Activated CD4-positive, alpha-beta T cell treated with anti-CD3 and anti-CD28 coated beads, Interleukin-2, Interleukin-6, amounts not matched to agents 100 ng/mL and 50 ng/mL, durations not matched to agents 16 hours and 8 hours (primary cell): ENCODE results near the gene PRLR.
"Not testable (repeated sequence)": the region's sequence is repeated elsewhere in the genome, so short reads cannot be mapped to it uniquely, and the experiment has no call there.

Experiments
- DNase-seq: peaks from one replicate; pipeline ENCODE4 v3.0.0-alpha.2; 2020

Gene PRLR

GRCh38 chr5:35194635-35195471 is 35.4 kb downstream of the PRLR start:
- DNase-seq, result no peak

DNA sequence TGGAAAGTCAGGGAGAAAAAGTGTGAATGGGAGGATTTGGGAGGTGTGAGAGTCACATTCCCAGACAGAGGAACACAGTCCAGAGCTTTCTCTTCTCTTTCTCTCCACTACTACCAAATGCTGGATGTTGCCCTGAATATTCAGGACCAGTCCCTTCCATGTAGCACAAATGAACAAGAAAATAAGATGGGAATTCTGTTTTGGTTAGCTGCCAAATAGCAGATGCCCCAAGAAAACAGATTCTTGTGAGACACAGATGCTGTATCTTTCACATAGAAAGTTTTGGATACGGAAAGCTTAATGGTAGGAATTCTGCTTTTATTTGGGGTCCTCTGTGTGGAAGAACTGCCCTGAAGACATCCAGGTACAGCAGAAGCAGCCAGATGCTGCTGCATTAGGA is 37.8 kb downstream of the PRLR start:
- no peak for DNase-seq

DNA sequence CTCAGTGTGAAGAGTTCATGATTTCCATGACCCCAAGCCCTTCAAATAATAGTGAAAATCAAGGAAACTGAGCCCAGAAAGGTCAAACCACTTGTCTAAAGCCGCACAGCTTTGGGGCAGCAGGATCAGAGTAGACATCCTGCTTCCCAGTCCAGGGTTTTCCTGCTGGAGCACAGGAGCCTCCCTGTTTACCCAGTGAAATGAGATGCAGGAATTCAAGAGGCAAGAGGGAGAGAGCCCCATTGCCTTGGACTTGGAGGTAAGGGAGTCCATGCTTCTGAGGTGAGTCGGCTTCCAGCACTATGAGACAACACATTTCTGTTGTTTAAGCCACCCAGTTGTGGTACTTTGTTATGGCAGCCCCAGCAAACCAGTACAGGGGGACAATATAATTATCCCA is 40.5 kb downstream of the PRLR start:
- not testable (repeated sequence) for DNase-seq

DNA sequence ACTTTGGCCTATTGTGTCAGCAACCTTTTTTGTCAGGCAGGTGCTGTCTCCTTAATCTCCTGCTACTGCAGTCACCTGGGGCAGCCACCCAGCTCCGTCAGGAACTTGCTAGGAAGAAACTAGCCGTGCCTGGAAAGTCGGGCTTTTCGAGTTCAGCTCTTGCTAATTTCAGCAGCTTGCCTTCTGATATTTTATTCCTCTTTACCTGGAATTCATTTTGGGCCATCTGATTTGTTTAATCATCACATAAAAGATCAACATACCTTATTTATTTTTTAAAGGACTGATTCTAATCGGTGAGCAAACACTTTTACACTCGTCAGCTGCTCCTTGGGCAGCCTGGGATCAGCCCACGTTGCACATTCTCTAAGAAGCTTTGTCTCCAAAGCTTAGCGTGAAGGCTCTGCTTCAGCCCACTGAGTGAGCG is 42.2 kb downstream of the PRLR start:
- DNase-seq, result no peak

- not testable (repeated sequence) for DNase-seq
These were observed 42.7 kb downstream of the PRLR start for GRCh38 chr5:35187621-35188020.

DNA sequence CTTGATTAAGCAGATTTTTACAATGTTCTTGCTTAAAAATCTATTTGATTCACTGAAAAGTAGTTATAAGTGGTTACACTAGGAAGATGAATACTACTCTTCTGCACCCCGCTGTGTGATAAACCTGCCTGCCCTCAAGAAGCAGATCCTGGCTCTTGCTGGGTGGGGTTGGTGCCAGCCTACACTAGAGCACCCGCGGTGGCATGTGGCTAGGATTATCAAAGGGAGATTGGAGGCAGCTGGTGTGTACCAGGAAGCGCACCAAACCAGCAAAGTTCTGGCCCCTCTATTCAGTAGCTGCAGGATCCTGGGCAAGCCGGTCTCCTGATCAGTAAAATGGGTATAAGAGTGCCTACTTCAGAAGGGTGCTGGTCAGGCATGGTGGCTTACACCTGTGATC is 43.5 kb downstream of the PRLR start:
- no peak for DNase-seq

- no peak for DNase-seq
These were observed 44.8 kb downstream of the PRLR start for GRCh38 chr5:35185518-35185917.

DNA sequence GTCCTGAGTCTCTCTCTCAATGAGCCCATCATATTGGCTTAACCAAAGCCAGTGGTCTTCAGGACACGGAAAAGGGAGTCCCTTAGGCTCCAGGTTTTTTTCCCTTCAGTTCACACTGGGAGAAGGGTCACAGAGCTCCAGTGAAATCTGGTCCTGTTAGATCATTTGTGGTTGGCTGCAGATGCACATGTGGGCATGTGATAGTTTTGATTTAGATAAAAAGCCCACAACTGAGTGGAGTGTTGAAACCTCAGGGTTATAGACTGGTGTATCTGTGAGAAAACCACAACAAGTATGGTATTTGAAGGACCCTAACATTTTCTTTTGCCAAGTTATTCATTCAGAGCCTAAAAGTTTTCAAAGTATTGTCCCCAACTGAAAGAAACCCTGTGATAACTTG is 46.7 kb downstream of the PRLR start:
- no peak for DNase-seq

DNA sequence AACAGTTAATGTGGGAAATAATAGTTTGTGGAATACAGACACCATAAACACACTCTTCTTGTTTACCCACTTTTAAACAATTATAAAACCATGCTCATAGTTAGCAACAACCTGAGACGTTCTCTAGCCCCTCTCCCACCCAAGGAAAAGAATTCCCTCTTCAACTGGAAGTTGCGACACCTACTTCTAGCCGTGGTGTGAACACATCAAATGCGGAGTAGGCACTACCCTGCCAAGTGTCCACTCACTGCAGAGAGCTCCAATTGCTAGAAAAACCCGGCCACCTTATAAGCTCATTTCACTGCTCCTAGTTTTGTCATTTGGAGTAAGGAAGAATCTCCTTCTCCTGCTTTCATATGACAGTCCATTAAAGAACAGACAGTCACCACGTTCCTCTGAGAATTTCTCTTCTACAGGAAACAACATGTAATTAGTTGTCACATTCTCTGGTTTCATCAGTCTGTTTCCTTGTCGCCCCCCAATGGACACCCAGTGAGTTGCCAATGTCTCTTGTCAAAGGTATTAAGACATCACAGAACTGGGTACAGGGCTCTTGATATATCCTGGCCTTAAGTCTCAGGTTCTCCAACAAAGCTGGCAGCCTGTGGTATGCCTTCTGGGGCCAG is 47.3 kb downstream of the PRLR start:
- peak; percentile 59 for DNase-seq

- no peak for DNase-seq
These were observed 47.8 kb downstream of the PRLR start for GRCh38 chr5:35182486-35182885.

DNA sequence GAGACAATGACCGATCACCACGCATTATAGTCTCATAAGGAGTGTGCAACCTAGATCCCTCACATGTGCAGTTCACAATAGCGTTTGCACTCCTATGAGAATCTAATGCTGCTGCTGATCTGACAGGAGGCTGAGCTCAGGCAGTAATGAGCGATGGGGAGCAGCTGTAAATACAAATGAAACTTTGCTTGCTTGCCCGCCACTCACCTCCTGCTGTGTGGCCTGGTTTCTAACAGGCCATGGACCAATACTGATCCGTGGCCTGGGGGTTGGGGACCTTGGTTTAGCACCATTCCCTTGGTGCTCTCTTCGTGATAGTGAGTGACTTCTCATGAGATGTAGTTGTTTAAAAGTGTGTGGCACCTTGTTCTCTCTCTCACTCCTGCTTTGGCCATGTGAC is 50.2 kb downstream of the PRLR start:
- DNase-seq, result no peak

- no peak for DNase-seq
These were observed 52.5 kb downstream of the PRLR start for GRCh38 chr5:35177783-35178182.

DNA sequence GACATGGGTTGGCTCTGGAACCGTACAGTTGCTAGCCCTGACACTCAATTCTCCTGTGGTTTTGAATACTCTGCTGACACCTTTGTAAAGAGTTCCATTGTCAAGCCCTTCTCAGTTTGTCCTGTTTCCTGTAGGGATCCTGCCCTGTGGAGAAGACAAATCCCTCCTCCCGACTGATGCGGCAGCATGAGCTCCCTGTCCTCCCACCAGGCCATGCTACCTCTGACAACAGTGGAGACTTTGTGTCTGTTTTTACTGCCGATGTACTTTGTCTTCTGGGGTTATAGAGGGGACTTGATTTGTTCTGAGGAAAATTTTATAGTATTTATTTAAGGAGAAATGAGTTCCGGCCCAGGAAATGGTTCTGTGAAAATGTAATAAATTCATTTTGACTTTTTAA is 57.8 kb downstream of the PRLR start:
- DNase-seq, result no peak

- no peak for DNase-seq
These were observed 58.3 kb downstream of the PRLR start for GRCh38 chr5:35171991-35172390.

GRCh38 chr5:35171078-35171477 is 59.2 kb downstream of the PRLR start:
- DNase-seq, result no peak

DNA sequence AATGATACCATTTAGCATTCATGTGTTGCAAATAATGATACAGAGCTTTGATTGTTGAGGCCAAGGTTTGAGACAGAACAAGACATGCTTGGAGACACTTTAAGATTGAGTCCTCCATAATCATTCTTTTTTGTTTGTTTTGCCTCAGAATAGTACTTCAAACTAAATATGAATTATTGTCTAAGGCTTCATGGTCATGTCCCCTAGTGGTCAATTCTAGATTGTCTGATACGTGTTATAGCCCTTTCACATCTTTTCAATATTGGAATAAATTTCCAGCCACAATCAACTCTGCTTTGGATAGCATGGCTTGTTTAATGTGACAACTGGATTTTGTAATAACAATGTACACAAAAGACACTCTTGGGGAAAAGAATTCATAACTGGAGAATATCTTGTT is 64.2 kb downstream of the PRLR start:
- DNase-seq, result no peak

DNA sequence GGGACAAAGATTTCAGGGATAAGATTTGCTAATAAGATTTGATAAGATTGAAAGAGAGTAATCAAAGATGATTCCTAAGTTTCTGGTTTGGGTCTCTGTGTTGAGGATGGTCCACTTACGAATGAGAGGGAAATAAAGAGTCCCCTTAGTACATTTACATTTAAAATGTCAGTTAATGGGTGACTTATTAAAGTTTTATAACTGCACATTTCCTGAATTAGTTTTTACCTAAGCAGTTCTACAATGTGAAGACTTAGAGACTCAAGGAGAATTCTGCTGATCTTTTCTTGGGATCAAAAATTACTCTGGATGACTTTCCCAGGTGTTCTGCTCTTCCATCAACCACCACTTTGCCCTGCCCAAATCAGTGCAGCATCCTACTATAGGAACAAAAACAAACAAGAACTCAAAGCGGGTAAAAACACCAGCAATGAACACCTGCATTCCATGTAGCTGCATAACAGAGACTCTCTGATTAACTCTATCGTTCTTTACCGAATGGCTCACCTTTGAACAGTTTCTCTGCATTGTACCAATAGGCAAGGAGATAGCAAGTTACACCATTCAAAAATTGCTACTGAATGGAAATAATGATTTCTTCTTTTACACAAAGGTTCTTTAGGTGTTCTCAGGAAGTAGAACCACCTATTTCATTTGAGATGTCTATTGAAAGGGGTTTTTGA is 65.3 kb downstream of the PRLR start:
- no peak for DNase-seq

DNA sequence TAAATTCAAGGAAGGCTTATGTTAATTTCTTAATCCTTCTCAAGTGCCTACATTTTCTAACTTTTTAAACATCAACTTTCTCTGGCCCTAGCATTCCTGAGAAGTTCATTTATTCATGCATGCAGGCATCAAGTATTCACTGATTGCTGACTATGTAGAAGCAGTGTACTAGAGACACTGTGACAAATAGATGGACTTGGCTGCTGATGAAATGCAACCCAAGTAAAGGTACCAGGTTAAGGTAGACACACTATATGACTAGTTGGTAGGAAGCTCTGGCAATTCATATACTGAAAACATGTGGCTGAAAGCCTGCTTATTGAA is 66.6 kb downstream of the PRLR start:
- no peak for DNase-seq

DNA sequence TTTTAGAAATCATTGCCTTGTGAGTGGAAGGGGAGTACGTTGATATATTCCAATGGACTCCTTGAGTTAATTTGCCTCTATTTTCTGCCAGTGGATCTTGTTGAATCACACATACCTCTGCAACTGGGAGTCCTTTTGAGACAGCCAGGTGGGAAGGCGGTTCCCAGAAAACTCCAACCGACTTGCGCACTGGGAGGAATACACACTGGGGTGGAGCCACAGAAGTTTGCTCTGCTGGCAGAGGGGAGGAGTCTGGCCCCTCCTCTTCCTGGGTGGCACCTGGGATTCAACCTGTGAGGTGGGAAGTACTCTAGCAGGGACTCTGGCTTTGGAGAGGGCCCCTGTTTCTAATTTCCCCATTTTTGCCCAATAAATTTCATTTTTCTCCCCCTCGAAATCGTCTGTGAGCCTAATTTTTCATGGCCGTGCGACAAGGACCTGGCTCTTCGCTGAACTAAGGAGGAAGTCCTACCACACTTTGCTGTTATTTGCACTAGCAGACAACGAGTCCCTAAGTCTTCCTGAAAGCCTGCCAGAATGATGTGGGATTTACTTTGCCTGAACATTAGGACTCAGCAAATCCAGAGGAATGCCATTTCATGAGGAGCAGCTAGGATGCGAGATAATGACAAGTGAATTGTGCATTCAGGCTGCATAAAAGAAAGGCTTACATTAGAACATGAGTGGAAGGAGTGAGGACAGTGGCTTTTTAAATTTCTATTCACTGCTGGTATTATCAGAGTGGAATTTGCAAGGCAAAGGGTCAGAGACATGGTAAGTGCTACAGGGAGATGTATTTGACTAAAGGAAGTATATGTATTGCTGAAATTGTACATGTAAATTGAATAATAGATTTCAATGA is 67.2 kb downstream of the PRLR start:
- DNase-seq, result no peak

GRCh38 chr5:35161652-35162273 is 68.5 kb downstream of the PRLR start:
- no peak for DNase-seq

DNA sequence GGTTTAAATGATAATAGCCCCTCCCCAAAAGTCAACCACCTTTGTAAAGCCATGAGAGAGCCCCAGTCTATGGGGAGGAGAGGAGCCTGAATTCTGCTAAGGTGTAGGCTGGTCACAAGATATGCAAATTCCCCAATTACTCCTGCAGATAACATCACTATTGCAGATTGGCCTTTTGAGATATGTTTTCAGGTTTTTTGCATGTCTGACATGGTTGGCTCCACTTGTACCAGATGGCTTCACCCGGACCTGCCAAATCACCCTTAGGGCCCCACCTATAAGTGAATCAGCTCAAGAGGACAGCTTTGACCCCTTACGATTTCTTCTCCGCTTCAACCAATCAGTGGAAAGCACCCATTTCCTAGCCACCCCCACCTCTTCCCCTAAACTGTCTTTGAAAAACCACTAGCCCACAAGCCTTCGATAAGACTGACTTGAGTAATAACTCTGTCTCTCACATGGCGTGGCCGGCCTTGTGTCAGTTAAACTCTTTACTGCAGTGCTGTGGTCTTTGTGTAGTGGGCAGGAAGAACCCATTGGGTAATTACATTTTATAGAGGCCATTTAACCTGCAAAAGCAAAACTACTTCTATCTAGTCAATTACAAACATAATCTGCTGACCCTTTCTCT is 69.7 kb downstream of the PRLR start:
- peak; percentile 16 for DNase-seq

- no peak for DNase-seq
These were observed 70.9 kb downstream of the PRLR start for GRCh38 chr5:35159370-35159742.
